GM23338 (cell line): ENCODE measurements around the gene GRM5.
"Not testable (repeated sequence)": the region's sequence is repeated elsewhere in the genome, so short reads cannot be mapped to it uniquely, and the experiment has no call there.

ENCODE experiments used
- CTCF ChIP-seq, 2 experiments: fragments of 200-600 bp in 1 of 2; sonication (generic) in 1 of 2; conservative IDR thresholded peaks; 2 replicates each; pipeline versions ENCODE4 v1.5.1 to v1.6.1; 2016 to 2017; ENCODE audit warnings: antibody characterized with exemption in 2 of 2, low read depth in 2 of 2, mild to moderate bottlenecking in 2 of 2, moderate library complexity in 1 of 2
- POLR2AphosphoS5 ChIP-seq: IDR thresholded peaks from 2 replicates; pipeline ENCODE4 v1.6.1; 2016; ENCODE audit warnings: antibody characterized with exemption, low read depth

- TF ChIP-seq POLR2AphosphoS5; CTCF (conservative IDR thresholded peaks at IDR 0.05; ENCODE audit: low read depth in 2 of 2): not testable (repeated sequence)
Measured at GRCh38 chr11:88959857-88960256, 105.9 kb downstream of the GRM5 start.
